ENCODE measurements around the gene SLC15A3. TPM values are rescaled to one million over a fixed set of nuclear protein-coding genes. Genes with fewer than 3 reads are reported as not detected.

The SLC15A3 gene
- total RNA-seq, 2 donors from 2014 or later: 3.3 to 19.4 TPM

DNA sequence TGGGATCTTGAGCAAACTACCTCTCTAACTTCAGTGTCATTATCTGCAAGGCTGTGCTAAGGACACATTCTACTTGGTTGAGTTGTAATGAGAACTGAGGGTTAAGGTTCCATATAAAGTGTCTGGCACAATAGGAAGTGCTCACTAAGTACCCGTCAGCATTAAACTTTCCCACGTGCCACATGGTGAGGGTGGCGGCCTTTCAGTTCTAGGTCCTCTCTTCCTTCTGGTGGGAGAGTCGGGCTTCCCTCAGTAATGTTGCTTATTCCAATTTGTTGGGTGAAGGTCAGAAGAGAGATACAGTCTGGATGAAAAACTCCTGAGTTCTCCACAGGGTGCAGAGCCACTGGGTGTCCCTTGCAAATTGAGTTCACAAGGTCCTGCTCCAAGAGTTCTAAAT, 14.9 kb upstream of the SLC15A3 start:
- TF ChIP-seq POLR2AphosphoS5 (IDR thresholded peaks at IDR 0.05): no peak
- TF ChIP-seq, protein P1, sequence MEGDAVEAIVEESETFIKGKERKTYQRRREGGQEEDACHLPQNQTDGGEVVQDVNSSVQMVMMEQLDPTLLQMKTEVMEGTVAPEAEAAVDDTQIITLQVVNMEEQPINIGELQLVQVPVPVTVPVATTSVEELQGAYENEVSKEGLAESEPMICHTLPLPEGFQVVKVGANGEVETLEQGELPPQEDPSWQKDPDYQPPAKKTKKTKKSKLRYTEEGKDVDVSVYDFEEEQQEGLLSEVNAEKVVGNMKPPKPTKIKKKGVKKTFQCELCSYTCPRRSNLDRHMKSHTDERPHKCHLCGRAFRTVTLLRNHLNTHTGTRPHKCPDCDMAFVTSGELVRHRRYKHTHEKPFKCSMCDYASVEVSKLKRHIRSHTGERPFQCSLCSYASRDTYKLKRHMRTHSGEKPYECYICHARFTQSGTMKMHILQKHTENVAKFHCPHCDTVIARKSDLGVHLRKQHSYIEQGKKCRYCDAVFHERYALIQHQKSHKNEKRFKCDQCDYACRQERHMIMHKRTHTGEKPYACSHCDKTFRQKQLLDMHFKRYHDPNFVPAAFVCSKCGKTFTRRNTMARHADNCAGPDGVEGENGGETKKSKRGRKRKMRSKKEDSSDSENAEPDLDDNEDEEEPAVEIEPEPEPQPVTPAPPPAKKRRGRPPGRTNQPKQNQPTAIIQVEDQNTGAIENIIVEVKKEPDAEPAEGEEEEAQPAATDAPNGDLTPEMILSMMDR (IDR thresholded peaks at IDR 0.05): no peak
- TF ChIP-seq POLR2A (IDR thresholded peaks at IDR 0.05): no peak
- Histone ChIP-seq H3K9me3 (no peaks in the 10 kb centered on the region), H3K36me3 (no peaks in the 10 kb centered on the region), H3K27me3 (replicated peaks; ENCODE audit: insufficient read depth) (no peaks in the 10 kb centered on the region), H3K4me3 (no peak overlapping the region), H3K4me1 (replicated peaks) (no peaks in the 10 kb centered on the region), H3K27ac (no peak overlapping the region)
- no peak for DNase-seq (ENCODE audit: low spot score)
- intact Hi-C loops (cut with DNase I): no loop called here
- WGBS: 84% methylated on average over 4 of the region's 4 CpGs

DNA sequence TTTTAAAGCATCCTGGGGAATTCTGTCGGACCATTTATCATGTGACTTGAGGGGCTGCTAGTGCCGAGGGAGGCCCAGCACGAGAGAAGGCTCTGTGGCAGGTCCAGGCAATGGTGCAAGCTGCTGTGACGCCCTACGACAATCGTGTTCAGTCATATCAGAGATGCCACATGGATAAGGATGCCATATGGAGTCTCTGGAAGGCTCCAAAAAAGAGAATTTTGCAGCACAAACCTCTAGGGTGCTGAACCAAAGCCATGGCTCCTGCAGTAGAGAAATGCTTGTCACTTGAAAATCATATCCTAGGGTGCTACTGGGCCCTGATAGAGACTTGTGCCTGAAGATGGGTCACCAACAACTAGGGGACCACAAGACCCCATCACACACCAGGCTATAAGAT, 12.8 kb upstream of the SLC15A3 start:
- no peaks in the 10 kb centered on the region for H3K27me3 ChIP-seq (replicated peaks; ENCODE audit: insufficient read depth)
- H3K27ac ChIP-seq: no peak overlapping the region
- H3K9me3 ChIP-seq: no peaks in the 10 kb centered on the region
- H3K4me1 ChIP-seq (replicated peaks): no peaks in the 10 kb centered on the region
- DNase-seq (ENCODE audit: low spot score): no peak
- intact Hi-C loops (cut with DNase I): no loop called here
- no peaks in the 10 kb centered on the region for H3K36me3 ChIP-seq
- 74% methylated on average over 6 of the region's 6 CpGs for WGBS
- TF ChIP-seq, protein P1 (IDR thresholded peaks at IDR 0.05): no peak
- TF ChIP-seq POLR2AphosphoS5 (IDR thresholded peaks at IDR 0.05) (no peak), POLR2A (IDR thresholded peaks at IDR 0.05) (no peak)
- H3K4me3 ChIP-seq: no peak overlapping the region

DNA sequence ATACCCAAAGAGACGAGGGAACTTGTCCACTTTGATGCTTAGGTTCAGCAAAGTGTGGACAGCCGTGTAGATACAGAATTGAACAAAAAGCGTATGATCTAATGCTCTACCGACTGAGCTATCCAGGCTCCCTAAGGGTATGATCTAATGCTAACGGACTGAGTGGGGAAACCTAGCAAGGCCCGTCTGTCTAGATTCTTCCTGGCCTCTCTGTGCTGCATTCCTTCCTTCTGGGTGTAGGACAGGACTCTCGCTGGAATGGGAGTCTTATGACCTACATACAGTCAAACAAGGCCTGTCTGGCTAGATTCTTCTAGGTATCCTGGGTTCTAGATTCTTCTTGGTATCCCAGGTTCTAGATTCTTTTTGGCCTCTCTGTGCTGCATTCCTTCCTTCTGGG, 8.4 kb upstream of the SLC15A3 start:
- intact Hi-C loops (cut with DNase I): no loop called here
- Histone ChIP-seq H3K27me3 (replicated peaks; ENCODE audit: insufficient read depth) (no peaks in the 10 kb centered on the region), H3K27ac (no peak overlapping the region), H3K4me3 (no peak overlapping the region), H3K9me3 (no peaks in the 10 kb centered on the region), H3K36me3 (no peaks in the 10 kb centered on the region), H3K4me1 (replicated peaks) (no peaks in the 10 kb centered on the region)
- no peak for DNase-seq (ENCODE audit: low spot score)
- WGBS: 88% methylated on average over 7 of the region's 7 CpGs
- TF ChIP-seq, protein P1 (IDR thresholded peaks at IDR 0.05): no peak
- TF ChIP-seq POLR2A (IDR thresholded peaks at IDR 0.05) (no peak), POLR2AphosphoS5 (IDR thresholded peaks at IDR 0.05) (no peak)

DNA sequence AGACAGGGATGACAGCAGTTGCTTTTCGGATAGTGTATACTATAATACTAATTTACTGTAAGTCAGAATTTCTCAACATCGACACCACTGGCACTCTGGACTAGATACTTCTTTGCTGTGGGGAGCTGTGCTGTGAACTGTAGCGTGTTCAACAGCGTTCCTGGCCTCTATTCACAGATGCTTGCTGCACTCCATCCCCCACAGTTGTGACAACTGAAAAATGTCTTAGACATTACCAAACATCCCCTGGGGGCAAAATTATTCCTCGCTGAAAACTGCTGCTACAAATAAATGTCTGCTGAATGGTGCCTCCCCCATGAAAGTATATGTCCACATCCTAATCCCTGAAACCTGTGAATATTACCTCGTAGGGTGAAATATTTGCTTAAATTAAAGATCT, 7.5 kb upstream of the SLC15A3 start:
- 81% methylated on average over 6 of the region's 6 CpGs for WGBS
- no peak overlapping the region for H3K27ac ChIP-seq
- H3K4me1 ChIP-seq (replicated peaks): no peaks in the 10 kb centered on the region
- DNase-seq (ENCODE audit: low spot score): no peak
- no peaks in the 10 kb centered on the region for H3K36me3 ChIP-seq
- H3K27me3 ChIP-seq (replicated peaks; ENCODE audit: insufficient read depth): no peaks in the 10 kb centered on the region
- H3K9me3 ChIP-seq: no peaks in the 10 kb centered on the region
- intact Hi-C loops (cut with DNase I): no loop called here
- TF ChIP-seq, protein P1 (IDR thresholded peaks at IDR 0.05): no peak
- TF ChIP-seq POLR2AphosphoS5 (IDR thresholded peaks at IDR 0.05) (no peak), POLR2A (IDR thresholded peaks at IDR 0.05) (no peak)
- H3K4me3 ChIP-seq: no peak overlapping the region

DNA sequence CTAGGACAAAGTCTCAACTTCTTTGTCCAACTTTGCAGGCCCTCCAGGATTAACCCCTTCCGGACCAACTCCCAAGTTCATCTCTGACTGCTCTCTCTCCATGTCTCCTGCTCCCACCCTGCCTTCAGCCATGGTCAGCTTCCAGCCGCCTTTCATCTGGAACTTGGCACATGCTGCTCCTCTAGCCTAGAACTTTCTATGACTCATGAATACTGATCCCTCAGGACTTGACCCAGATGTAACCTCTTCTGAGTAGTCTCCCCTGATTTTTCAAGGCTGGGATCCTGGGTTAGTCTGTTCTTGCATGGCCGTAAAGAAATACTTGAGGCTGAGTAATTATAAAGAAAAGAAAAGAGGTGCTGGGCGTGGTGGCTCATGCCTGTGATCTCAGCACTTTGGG, 5.2 kb upstream of the SLC15A3 start:
- TF ChIP-seq, protein P1 (IDR thresholded peaks at IDR 0.05): no peak
- TF ChIP-seq POLR2AphosphoS5 (IDR thresholded peaks at IDR 0.05): no peak
- TF ChIP-seq POLR2A (IDR thresholded peaks at IDR 0.05): no peak
- no peak overlapping the region for H3K4me3 ChIP-seq
- no peaks in the 10 kb centered on the region for H3K9me3 ChIP-seq
- H3K27ac ChIP-seq: no peak overlapping the region
- intact Hi-C loops (cut with DNase I): no loop called here
- H3K27me3 ChIP-seq (replicated peaks; ENCODE audit: insufficient read depth): no peaks in the 10 kb centered on the region
- WGBS: 90% methylated on average over 4 of the region's 4 CpGs
- no peaks in the 10 kb centered on the region for H3K36me3 ChIP-seq
- H3K4me1 ChIP-seq (replicated peaks): no peaks in the 10 kb centered on the region
- no peak for DNase-seq (ENCODE audit: low spot score)

Measured in prostate gland (tissue), 2 donors.